Esophagus muscularis mucosa (tissue), 3 donors: ENCODE measurements around the gene ALDH1A3.

Experiments
- CTCF ChIP-seq, 3 experiments: fragments of 200-600 bp in 2 of 3; fragments of 450-650 bp in 1 of 3; sonication (generic) in 2 of 3; IDR thresholded peaks; one replicate each; pipeline ENCODE4 v1.5.1; 2017 to 2019; ENCODE audit warnings: antibody characterized with exemption in 3 of 3, mild to moderate bottlenecking in 2 of 3, moderate library complexity in 1 of 3
- POLR2A ChIP-seq: fragments of 450-650 bp; IDR thresholded peaks from one replicate; pipeline ENCODE4 v1.6.1; 2017; ENCODE audit warnings: antibody characterized with exemption, moderate library complexity, mild to moderate bottlenecking, low read depth

- no peak for TF ChIP-seq POLR2A
- TF ChIP-seq CTCF (IDR thresholded peaks at IDR 0.05) = no peak
Measured at GRCh38 chr15:100919481-100920405, 40.1 kb downstream of the ALDH1A3 start.
